ENCODE data around the gene CACNA1D. TPM values are rescaled to one million over a fixed set of nuclear protein-coding genes. Genes with fewer than 3 reads are reported as not detected.

The CACNA1D gene
- total and polyA plus RNA-seq, 2 donors from 2014 or later: 3.7 to 35.7 TPM

DNA sequence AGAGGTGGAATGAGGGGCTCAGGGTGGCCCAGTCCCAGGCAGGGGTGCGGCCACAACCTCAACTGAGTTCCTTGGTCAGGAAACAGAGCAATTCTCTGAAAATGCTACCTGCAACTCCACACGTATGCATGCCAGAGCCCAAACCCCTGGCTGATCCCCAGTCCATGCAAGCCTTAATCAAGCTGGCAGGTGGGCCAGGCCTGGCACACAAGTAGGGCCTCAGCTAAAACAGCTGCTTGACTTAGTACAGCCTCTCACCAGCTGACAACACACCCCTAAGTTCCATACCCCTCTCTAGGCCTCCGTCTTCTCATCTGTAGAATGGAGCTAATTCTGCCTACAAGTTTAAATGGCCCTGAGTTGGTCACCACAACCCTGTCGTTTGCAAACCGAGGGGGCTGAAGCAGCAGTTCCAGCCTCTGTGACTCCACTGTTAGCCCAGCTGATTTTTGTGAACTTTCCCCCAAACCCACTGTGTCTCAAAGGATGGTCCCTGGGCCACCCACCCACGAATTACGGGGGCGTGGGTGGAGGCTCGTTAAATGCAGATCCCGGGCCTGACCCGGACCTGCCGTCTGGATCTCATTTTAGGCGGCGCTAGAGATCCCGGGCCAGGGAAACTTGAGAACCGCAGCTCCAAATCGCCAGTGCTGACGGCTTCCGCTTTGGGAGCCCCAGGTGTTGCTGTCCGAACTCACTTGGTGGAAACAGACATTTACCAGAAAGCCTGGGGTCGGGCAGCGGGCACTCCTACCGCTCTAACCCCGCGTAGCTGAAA lies 350.9 kb downstream of the CACNA1D start:
- H3K36me3 ChIP-seq (ENCODE audit: control insufficient read depth in 2 of 3, insufficient read depth in 3 of 3, low read length in 3 of 3): no peaks in the 10 kb centered on the region
- H3K9me3 ChIP-seq (ENCODE audit: control insufficient read depth in 2 of 3, insufficient read depth in 1 of 3, low read length in 3 of 3): no peaks in the 10 kb centered on the region
- intact Hi-C loops (cut with DNase I): no loop called here
- H3K27me3 ChIP-seq (ENCODE audit: control insufficient read depth, insufficient read depth, low read length): peaks cover 7% of the 10 kb centered on the region
- FAIRE-seq: no peak
- peak overlapping the region; percentile 94 to 95 for H3K27ac ChIP-seq (ENCODE audit: low read depth in 2 of 2, low read length in 2 of 2)
- TF ChIP-seq, protein P1, sequence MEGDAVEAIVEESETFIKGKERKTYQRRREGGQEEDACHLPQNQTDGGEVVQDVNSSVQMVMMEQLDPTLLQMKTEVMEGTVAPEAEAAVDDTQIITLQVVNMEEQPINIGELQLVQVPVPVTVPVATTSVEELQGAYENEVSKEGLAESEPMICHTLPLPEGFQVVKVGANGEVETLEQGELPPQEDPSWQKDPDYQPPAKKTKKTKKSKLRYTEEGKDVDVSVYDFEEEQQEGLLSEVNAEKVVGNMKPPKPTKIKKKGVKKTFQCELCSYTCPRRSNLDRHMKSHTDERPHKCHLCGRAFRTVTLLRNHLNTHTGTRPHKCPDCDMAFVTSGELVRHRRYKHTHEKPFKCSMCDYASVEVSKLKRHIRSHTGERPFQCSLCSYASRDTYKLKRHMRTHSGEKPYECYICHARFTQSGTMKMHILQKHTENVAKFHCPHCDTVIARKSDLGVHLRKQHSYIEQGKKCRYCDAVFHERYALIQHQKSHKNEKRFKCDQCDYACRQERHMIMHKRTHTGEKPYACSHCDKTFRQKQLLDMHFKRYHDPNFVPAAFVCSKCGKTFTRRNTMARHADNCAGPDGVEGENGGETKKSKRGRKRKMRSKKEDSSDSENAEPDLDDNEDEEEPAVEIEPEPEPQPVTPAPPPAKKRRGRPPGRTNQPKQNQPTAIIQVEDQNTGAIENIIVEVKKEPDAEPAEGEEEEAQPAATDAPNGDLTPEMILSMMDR (IDR thresholded peaks at IDR 0.05; ENCODE audit: borderline replicate concordance, extremely low read depth, insufficient read depth): no peak
- H3K9ac ChIP-seq (ENCODE audit: low read length in 3 of 3): peak overlapping the region in 2 of 3 donors; percentile 63 to 77
- peaks cover 0 to 19% (median 14%) of the 10 kb centered on the region in 3 donors for H3K4me1 ChIP-seq (ENCODE audit: control insufficient read depth in 2 of 3, insufficient read depth in 2 of 3, low read depth in 1 of 3, low read length in 3 of 3)
- peak overlapping the region; percentile 65 to 79 (median 69) for H3K4me3 ChIP-seq (ENCODE audit: low read length in 3 of 3)
- peak; percentile 75 to 87 (median 84) for DNase-seq

DNA sequence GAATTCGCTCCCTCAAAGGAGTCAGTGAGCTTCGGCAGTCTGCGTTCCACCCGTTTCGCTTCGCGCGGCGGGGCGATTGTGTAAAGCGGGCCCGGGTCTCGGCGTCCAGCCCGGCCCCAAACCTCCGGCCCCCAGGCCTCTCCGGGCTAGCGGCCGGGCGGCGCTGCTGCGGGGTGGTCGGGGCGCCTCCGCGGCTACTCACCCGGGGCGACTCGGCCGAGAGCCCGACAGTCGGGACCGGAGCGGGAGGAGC lies 351.4 kb downstream of the CACNA1D start:
- intact Hi-C loops (cut with DNase I): no loop called here
- no peak for FAIRE-seq

GRCh38 chr3:53846134-53846850 lies 351.9 kb downstream of the CACNA1D start, which contains the start of the genes CHDH and IL17RB:
Gene CHDH (minus strand): TSS chr3:53846419. CDS start chr3:53824008, 22,411 bp downstream.
Gene IL17RB (plus strand): TSS chr3:53846568. CDS start chr3:53846589, 21 bp downstream.
- peak within 1 kb of the TSS; percentile 65 to 79 (median 69) for H3K4me3 ChIP-seq (ENCODE audit: low read length in 3 of 3)
- intact Hi-C loops (cut with DNase I): no loop called here
- H3K36me3 ChIP-seq (ENCODE audit: control insufficient read depth in 2 of 3, insufficient read depth in 3 of 3, low read length in 3 of 3): no peaks in the 10 kb centered on the region
- no peaks in the 10 kb centered on the region for H3K9me3 ChIP-seq (ENCODE audit: control insufficient read depth in 2 of 3, insufficient read depth in 1 of 3, low read length in 3 of 3)
- H3K27me3 ChIP-seq (ENCODE audit: control insufficient read depth, insufficient read depth, low read length): peaks cover 7% of the 10 kb centered on the region
- TF ChIP-seq, protein P1 (IDR thresholded peaks at IDR 0.05; ENCODE audit: borderline replicate concordance, extremely low read depth, insufficient read depth): no peak
- H3K9ac ChIP-seq (ENCODE audit: low read length in 3 of 3): peak within 1 kb of the TSS in 2 of 3 donors; percentile 63 to 77
- DNase-seq: peak; percentile 69 to 86 (median 74)
- no peak for FAIRE-seq
- peaks cover 0 to 14% (median 14%) of the 10 kb centered on the region in 3 donors for H3K4me1 ChIP-seq (ENCODE audit: control insufficient read depth in 2 of 3, insufficient read depth in 2 of 3, low read depth in 1 of 3, low read length in 3 of 3)
- H3K27ac ChIP-seq (ENCODE audit: low read depth in 2 of 2, low read length in 2 of 2): peak within 1 kb of the TSS; percentile 94 to 95

More for the DNA sequence above, 351.4 kb downstream of the CACNA1D start:
- H3K9me3 ChIP-seq (ENCODE audit: control insufficient read depth in 2 of 3, insufficient read depth in 1 of 3, low read length in 3 of 3): no peaks in the 10 kb centered on the region
- DNase-seq: no peak
- peak overlapping the region in 2 of 3 donors; percentile 63 to 77 for H3K9ac ChIP-seq (ENCODE audit: low read length in 3 of 3)
- H3K4me1 ChIP-seq (ENCODE audit: control insufficient read depth in 2 of 3, insufficient read depth in 2 of 3, low read depth in 1 of 3, low read length in 3 of 3): peaks cover 0 to 17% (median 14%) of the 10 kb centered on the region in 3 donors
- H3K27me3 ChIP-seq (ENCODE audit: control insufficient read depth, insufficient read depth, low read length): peaks cover 7% of the 10 kb centered on the region
- TF ChIP-seq, protein P1 (IDR thresholded peaks at IDR 0.05; ENCODE audit: borderline replicate concordance, extremely low read depth, insufficient read depth): no peak
- H3K4me3 ChIP-seq (ENCODE audit: low read length in 3 of 3): peak overlapping the region; percentile 65 to 79 (median 69)
- H3K27ac ChIP-seq (ENCODE audit: low read depth in 2 of 2, low read length in 2 of 2): peak overlapping the region; percentile 94 to 95
- H3K36me3 ChIP-seq (ENCODE audit: control insufficient read depth in 2 of 3, insufficient read depth in 3 of 3, low read length in 3 of 3): no peaks in the 10 kb centered on the region

Measured in kidney (tissue), 14 donors.